Pancreas (tissue), 10 donors: ENCODE results near the gene SYT3. TPM values are rescaled to one million over a fixed set of nuclear protein-coding genes. Genes with fewer than 3 reads are reported as not detected.

Experiments
- ATAC-seq, 4 donors: fragments of 200-7000 bp; cut with Tn5 transposase; one replicate each; pipeline versions ENCODE4 v1.8.0 to v1.9.1; 2020; ENCODE audit warnings: mild to moderate bottlenecking in 4 of 4, moderate library complexity in 4 of 4
- DNase-seq, 6 donors: peaks; one replicate each; pipeline ENCODE4 v3.0.0-alpha.2; 2020
- FAIRE-seq: peaks from 2 replicates; lab custom pipeline; 2012; peaks lifted over from hg19 to GRCh38; lab: Jason Lieb, UNC
- H3K27ac ChIP-seq, 4 donors: fragments of 200-600 bp; sonication (generic); 1 replicate in 3 of 4; 2 replicates in 1 of 4; pipeline versions ENCODE4 v1.5.0 to v1.8.0; 2020
- H3K27me3 ChIP-seq, 4 donors: fragments of 200-600 bp; one replicate each; pipeline ENCODE4 v1.8.0; 2021
- H3K36me3 ChIP-seq, 3 donors: fragments of 200-600 bp; sonication (generic) in 1 of 3; one replicate each; pipeline versions ENCODE4 v1.5.0 to v1.8.0; 2020 to 2021
- H3K4me1 ChIP-seq, 3 donors: fragments of 200-600 bp; one replicate each; pipeline ENCODE4 v1.8.0; 2021
- H3K4me3 ChIP-seq, 4 donors: fragments of 200-600 bp; sonication (generic) in 2 of 4; one replicate each; pipeline versions ENCODE4 v1.5.0 to v1.8.0; 2020 to 2021
- H3K9me3 ChIP-seq, 4 donors: fragments of 200-600 bp; one replicate each; pipeline ENCODE4 v1.8.0; 2021
- CTCF ChIP-seq, 4 donors: fragments of 200-600 bp; sonication (generic) in 3 of 4; IDR thresholded peaks; one replicate each; pipeline versions ENCODE4 v1.5.0 to v1.8.0; 2021; ENCODE audit warnings: antibody characterized with exemption in 4 of 4
- WGBS, 2 donors: extraction: QIAGEN DNeasy Blood & Tissue Kit; methylation state at CpG; one replicate each; pipeline ENCODE4 v1.1.7; 2013; 5-methylcytosine and 5-hydroxymethylcytosine counted together
- intact Hi-C, 3 donors: fragments of 100-400 bp; cut with DNase I; formaldehyde crosslinking; loops; one replicate each; pipeline versions ENCODE4 v1.11.1 to v1.14.2; 2022
- polyA plus RNA-seq, 2 donors: library from polyadenylated mRNA; stranded (reverse); fragments of 200-250 nt; gene quantifications; one replicate each; pipeline ENCODE4 v1.2.3, GENCODE V29; 2013
- total RNA-seq, 6 donors: library from RNA; stranded (reverse); fragmentation: NEBNext Ultra II Directional in 4 of 6; extraction: Animal tissue kit (Norgen Biotek cat#: 25700) in 4 of 6; gene quantifications; one replicate each; pipeline versions ENCODE4 v1.2.1 to v1.2.4, GENCODE V29; 2021 to 2023
- donor health status: healthy with polysubstance abuse.
- donor health status: DM: no; HTN: no; CAD: no; lungs with moderate emphysema.
- donor health status: DM: no; HTN: no; CAD: no.
- donor health status: control.
- donor health status: control.
- donor health status: Bipolar disorder and iron deficiency.
- donor health status: DM: yes; HTN: yes; CAD: no.
- donor health status: DM: no; HTN: no; CAD: no.
- donor health status: DM: no; HTN: no; CAD: no.
- donor health status: DM: yes; HTN: yes; CAD: no.

SYT3 gene
- total and polyA plus RNA-seq, 8 donors: 0.09 to 0.94 (median 0.37) TPM

- no peak for TF ChIP-seq CTCF (IDR thresholded peaks at IDR 0.05)
- no peak overlapping the region for H3K4me3 ChIP-seq
- WGBS, 2 donors: 67 to 75% methylated on average over 1 of the region's 1 CpG
- peaks cover 0 to 6% (median 0%) of the 10 kb centered on the region in 3 donors for H3K4me1 ChIP-seq
- no peak for DNase-seq
- H3K9me3 ChIP-seq: no peaks in the 10 kb centered on the region
- H3K27ac ChIP-seq: no peak overlapping the region
- FAIRE-seq: no peak
- no peaks in the 10 kb centered on the region for H3K36me3 ChIP-seq
- ATAC-seq: no peak
- intact Hi-C loops: no loop called here
- peaks cover 0 to 12% (median 3%) of the 10 kb centered on the region in 4 donors for H3K27me3 ChIP-seq
Observed at GRCh38 chr19:50663482-50663790, 23.8 kb upstream of the SYT3 start.

GRCh38 chr19:50662651-50663481, 23.2 kb upstream of the SYT3 start:
- WGBS, 2 donors: 35 to 50% methylated on average over 16 of the region's 16 CpGs
- Histone ChIP-seq H3K27me3 (peaks cover 0 to 12% (median 3%) of the 10 kb centered on the region in 4 donors), H3K27ac (no peak overlapping the region), H3K36me3 (no peaks in the 10 kb centered on the region), H3K9me3 (no peaks in the 10 kb centered on the region), H3K4me1 (peaks cover 0 to 6% (median 0%) of the 10 kb centered on the region in 3 donors), H3K4me3 (no peak overlapping the region)
- intact Hi-C loops: no loop called here
- DNase-seq (no peak), ATAC-seq (no peak), FAIRE-seq (no peak)
- no peak for TF ChIP-seq CTCF (IDR thresholded peaks at IDR 0.05)

GRCh38 chr19:50661766-50662650, 22.3 kb upstream of the SYT3 start:
- no peak overlapping the region for H3K27ac ChIP-seq
- no peaks in the 10 kb centered on the region for H3K36me3 ChIP-seq
- 51 to 56% methylated on average over 49 of the region's 49 CpGs for WGBS, 2 donors
- peaks cover 0 to 6% (median 0%) of the 10 kb centered on the region in 3 donors for H3K4me1 ChIP-seq
- FAIRE-seq (no peak), ATAC-seq (no peak), DNase-seq (peak in 1 of 6 donors; percentile 67)
- no peak overlapping the region for H3K4me3 ChIP-seq
- H3K27me3 ChIP-seq: peaks cover 0 to 12% (median 3%) of the 10 kb centered on the region in 4 donors
- H3K9me3 ChIP-seq: no peaks in the 10 kb centered on the region
- intact Hi-C loops: no loop called here
- no peak for TF ChIP-seq CTCF (IDR thresholded peaks at IDR 0.05)

GRCh38 chr19:50661023-50661422, 21.3 kb upstream of the SYT3 start:
- peaks cover 0 to 4% (median 2%) of the 10 kb centered on the region in 4 donors for H3K27me3 ChIP-seq

More at GRCh38 chr19:50661023-50661422, 21.3 kb upstream of the SYT3 start:
- FAIRE-seq (no peak), DNase-seq (no peak), ATAC-seq (no peak)
- intact Hi-C loops: no loop called here
- Histone ChIP-seq H3K27ac (no peak overlapping the region), H3K36me3 (no peaks in the 10 kb centered on the region), H3K9me3 (no peaks in the 10 kb centered on the region), H3K4me3 (no peak overlapping the region), H3K4me1 (peaks cover 0 to 6% (median 0%) of the 10 kb centered on the region in 3 donors)
- 62 to 74% methylated on average over 10 of the region's 10 CpGs for WGBS, 2 donors
- no peak for TF ChIP-seq CTCF (IDR thresholded peaks at IDR 0.05)
